HG02870 (cell line): Measurements from ENCODE around the gene TEX29.

Experiments
- ATAC-seq: cut with Tn5 transposase; IDR thresholded peaks from one replicate; pipeline ENCODE4 v1.9.1; 2021; ENCODE audit warnings: mild to moderate bottlenecking, moderate library complexity; ENCODE audit not compliant: unreplicated experiment

The TEX29 gene

DNA sequence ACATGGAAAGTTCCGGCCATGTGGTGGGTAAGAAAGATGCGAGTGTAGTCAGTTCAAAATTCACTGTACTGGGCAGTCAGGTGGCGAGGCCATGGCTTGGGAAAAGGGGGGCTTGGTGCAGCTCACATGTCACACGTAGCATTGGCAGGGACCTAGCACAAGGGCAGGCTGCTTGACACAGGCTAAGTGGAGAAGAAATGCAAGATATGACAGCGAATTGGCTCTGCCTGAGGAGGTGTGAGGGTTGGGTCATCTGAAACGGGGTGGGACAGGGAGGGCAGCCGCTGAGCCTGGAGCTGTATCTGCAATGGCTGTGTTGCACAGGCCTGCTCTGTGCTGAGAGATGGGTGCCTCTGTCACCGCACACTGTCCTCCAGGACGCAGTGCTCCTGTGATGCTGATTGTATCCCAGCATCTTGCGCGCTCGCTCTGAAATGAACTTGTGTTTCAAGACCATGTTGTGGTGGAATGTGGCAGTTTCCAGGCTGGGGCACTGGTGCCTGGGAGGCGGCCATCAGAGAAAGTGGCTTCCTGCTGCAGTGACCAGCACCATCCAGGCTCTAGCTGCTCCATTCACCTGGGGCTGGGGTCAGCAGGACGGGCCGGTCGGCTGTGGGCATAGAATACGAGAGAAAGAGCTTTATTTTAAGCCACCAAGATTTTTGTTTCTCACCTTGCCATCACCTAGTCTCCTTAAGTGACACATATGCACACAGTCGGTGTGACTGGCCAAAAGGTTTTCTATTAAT, 70.3 kb downstream of the TEX29 start:
- no peak for ATAC-seq

DNA sequence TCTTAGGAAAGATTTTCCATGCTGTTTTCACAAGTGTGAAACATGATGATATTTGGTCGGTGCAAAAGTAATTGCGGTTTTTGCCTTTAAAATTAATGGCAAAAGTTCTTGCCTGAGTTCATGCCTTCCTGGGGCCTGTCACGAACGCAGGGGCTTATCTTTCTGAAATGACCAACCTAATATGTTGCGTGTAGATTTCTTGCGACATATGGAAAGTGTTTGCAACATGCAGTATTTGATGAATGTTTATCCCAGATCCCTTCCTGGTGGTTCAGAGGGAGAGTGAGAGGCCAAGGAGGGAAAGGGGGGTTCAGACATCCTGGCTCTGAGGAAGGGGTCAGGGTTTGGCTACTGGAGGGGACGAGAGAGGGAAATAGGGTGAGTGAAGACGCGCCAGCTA, 72.0 kb downstream of the TEX29 start:
- no peak for ATAC-seq

DNA sequence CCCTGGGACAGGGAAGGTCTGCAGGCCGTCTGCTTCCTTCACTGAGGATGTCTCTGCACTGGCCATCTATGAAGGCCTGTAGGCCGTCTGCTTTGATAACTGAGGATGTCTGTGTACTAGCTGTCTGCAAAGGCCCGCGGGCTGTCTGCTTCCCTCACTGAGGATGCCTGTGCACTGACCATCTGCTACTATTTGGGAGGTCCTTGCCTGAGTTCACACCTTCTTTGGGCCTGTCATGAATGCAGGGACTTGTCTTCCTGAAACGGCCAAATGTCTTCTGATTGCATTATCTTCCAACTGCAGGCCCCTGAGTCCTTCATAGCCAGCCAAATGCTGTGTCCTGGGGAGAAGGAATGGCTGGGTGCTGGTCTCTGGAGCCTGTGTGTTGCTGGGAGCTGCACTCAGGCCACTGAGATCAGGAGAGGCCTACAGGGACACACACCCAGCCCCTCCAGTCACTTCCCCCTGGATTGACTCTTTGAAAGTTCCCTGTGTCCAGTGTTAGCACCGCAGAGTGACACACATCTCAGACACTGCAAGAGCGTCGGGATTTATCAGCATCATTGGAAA, 72.9 kb downstream of the TEX29 start:
- ATAC-seq, result no peak
